GM18526 (cell line): Measurements from ENCODE around the gene CRY2.

Experiments used
- POLR2A ChIP-seq: IDR thresholded peaks from 3 replicates; pipeline ENCODE4 v1.6.1; 2011; ENCODE audit not compliant: insufficient read length; ENCODE audit errors: extremely low read depth

The CRY2 gene

DNA sequence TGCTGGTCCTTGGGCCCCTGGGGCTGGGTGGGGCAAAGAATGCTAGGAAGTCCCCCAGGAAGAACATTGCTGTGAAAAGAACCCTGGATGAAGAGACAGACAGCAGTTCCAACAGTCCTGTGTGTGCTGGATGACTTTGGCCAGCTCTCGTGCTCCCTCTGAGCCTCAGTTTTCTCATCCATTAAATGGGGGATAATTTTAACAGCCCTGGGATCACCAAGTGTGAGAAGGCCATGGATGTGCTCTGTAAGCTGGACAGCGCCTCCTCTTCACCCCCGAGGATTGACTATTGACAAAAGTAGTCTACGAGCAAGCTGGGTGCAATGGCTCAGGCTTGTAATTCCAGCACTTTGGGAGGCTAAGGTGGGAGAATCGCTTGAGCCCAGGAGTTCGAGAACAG, 77.7 kb downstream of the CRY2 start:
- no peak for TF ChIP-seq POLR2A

DNA sequence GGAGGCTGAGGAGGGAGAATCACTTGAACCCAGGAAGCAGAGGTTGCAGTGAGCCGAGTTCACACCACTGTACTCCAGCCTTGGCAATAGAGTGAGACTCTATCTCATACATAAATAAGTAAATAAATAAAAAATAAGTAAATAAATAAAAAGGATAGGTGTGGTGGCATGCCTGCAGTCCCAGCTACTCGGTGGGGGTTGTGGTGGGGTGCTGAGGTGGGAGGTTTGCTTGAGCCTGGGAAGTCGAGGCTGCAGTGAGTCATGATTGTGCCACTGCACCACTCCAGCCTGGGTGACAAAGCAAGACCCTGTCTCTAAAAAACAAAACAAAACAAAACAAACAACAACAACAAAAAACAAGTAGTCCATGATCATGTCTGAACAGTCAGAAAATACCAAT, 78.3 kb downstream of the CRY2 start:
- no peak for TF ChIP-seq POLR2A

DNA sequence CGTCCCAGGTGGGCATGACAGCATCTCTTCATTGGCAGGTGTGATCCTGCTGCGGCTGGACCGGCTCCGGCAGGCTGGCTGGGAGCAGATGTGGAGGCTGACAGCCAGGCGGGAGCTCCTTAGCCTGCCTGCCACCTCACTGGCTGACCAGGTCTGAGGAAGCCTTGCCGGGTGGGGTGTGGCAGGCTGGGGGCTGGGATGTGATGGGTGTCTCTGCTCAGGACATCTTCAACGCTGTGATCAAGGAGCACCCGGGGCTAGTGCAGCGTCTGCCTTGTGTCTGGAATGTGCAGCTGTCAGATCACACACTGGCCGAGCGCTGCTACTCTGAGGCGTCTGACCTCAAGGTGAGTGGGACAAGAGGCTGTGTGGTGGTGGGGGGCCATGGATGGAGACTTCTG, 78.7 kb downstream of the CRY2 start:
- no peak for TF ChIP-seq POLR2A

DNA sequence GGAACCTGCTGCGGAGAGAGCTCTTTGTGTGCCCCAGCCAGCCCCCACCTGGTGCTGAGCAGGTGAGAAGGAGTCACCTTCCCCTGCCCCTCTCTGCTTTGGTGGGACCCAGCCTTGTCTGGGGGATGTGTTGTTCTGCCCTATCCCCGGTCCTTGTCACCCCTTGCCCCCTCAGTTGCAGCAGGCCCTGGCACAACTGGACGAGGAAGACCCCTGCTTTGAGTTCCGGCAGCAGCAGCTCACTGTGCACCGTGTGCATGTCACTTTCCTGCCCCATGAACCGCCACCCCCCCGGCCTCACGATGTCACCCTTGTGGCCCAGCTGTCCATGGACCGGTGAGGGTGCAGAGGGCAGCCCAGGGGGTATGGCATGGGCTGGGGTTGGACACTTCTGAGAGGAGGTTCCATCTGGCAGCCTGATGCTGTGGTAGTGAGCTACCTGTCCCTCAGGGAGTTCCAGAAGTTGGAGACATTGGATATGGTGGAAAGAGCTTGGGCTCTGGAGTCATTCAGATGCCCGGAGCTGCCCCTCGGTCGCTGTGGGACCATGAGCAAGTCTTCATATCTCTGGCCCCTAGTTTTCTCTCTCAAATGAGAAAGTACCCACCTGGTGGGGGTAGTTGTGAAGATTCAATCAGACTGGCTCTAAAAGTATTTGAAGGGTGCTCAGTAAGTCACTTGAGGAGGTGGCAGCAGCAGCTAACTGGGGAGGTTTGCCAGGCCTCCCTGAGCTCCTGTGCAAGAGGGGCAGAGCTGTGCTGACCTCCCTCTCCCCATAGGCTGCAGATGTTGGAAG, 79.5 kb downstream of the CRY2 start:
- no peak for TF ChIP-seq POLR2A

DNA sequence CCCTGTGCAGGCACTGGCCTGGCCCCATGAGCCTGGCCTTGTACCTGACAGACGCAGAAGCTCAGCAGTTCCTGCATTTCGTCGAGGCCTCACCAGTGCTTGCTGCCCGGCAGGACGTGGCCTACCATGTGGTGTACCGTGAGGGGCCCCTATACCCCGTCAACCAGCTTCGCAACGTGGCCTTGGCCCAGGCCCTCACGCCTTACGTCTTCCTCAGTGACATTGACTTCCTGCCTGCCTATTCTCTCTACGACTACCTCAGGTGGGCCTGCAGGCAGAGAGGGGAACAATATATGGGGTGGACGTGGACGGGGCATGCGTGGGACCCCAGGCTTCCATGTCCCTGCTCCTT, 80.0 kb downstream of the CRY2 start:
- TF ChIP-seq POLR2A, result no peak

DNA sequence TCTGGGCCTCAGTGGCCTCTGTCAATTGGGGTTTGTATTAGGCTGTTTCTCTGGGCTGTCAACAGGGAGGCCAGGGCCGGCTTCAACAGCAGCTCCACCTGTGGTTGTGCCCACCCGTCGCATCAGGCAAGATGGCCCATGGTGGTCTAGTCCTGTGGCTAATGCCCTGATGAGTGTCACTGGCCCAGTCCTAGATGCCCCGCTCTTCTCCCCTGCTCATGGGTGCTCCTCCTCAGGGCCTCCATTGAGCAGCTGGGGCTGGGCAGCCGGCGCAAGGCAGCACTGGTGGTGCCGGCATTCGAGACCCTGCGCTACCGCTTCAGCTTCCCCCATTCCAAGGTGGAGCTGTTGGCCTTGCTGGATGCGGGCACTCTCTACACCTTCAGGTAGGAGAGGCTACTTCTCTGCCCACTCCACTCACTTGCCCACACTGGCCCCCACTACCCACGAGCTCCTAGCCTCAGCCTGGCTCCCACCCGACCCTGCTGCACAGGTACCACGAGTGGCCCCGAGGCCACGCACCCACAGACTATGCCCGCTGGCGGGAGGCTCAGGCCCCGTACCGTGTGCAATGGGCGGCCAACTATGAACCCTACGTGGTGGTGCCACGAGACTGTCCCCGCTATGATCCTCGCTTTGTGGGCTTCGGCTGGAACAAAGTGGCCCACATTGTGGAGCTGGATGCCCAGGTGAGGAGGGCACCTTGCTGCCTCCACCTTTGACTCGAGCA, 80.6 kb downstream of the CRY2 start:
- no peak for TF ChIP-seq POLR2A

DNA sequence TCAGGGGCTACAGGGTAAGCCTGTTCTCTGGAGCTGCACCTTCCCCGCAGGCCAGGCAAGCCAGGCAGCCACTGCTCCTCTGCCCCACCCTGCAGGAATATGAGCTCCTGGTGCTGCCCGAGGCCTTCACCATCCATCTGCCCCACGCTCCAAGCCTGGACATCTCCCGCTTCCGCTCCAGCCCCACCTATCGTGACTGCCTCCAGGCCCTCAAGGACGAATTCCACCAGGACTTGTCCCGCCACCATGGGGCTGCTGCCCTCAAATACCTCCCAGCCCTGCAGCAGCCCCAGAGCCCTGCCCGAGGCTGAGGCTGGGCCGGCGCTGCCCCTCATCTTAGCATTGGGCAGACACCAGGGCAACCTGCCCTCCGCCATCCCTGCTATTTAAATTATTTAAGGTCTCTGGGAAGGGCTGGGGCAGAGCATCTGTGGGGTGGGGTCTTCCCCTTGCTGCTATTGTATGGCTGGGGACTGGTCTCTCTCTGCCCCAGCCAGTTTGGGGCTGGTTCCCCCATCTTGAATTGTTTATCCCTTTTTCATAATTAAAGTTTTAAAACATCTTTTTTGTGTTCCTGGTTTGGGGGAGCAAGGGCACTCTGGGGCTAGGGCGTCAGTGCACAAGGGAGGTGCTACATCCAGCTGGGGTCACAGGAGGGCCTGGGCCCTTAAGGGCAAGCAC, 81.4 kb downstream of the CRY2 start:
- no peak for TF ChIP-seq POLR2A

DNA sequence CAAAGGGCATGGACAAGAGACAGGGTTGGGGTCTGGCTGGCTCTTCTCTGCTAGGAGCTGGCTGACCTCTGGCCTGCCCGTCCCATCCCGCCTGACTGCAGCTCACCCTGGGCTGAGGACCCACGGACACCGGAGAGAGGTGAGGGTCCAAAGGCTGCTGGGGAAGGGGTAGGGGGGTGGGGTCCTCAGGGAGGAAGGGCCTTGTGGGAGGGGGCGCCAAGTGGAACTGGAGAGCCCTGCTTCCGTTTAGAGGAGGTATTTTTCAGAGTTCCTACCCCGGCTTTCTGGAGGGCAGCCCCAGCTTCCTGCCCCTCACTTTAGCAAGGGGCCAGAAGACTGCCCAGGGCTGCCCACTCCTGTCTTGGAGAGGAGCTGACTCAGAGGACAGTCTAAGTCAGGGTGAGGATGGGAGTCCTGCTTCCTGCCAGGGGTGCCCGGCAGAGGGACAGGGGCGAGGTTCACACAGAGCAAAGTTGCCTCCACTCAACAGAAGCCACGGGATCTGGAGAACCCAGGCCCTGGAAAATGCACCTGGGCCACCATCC, 82.3 kb downstream of the CRY2 start:
- no peak for TF ChIP-seq POLR2A

DNA sequence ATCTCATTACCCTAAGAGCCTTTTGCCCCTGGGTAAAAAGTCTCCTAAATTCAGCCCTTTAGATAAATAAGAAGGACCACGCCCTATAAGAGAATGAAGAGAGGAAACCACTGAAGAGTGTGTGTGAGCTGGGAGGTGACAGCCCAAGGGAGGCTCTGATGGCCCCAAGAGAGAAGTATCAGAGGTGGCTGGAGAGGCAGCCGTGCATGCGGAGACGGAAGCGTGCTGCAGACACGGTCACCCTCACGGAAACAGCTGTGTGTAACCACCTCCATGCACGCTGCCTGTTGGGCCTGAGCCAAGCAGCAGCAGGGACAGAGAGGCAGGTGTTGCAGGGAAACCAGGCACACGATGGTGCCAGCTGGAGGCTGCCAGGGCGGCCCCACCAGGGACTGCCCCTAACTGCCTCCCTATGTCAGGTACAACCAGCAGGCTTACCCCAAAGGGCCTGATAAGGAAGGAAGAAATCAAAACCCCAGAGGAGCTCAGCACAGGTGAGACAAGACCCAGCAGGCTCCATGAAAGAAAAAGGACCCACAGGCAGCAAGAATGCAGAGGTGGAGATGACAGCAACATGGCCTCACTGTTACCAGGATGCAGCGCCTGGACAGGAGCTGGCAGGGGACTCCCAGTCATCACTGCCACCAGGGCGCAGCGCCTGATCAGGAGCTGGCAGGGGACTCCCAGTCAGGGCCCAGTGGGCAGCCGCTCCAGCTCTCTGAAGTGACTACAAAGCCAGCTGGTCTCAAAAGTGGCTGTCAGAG, 82.9 kb downstream of the CRY2 start:
- TF ChIP-seq POLR2A, result no peak

DNA sequence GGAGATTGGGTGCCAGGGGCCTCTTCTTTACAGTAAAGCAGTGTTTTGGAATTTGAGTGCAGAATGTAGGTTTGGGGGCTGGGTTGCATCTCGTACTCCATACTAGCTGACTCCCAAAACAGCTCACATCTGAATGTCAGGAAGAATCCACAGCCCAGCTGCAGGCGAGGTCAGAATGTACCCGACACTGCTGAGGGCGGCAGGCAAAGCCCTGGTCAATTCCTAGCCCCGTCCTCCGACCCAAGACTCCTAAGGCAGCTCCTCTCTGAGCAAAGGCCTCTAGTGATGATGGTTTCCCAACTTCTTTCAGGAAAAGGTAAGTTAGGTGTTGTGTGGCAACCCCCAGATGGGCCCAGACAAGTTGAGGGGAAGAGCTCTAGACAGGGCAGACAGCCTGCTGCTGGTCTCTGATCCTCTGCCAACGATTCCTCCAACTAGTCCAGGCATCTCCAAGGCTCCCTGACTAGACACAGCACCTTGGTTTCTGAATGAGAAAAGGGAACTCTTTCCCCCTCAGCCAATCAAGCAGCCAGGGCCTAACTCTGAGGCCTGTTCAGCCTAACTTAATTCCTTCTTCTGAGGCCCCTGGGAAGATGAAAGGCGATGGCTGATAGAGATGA, 83.8 kb downstream of the CRY2 start:
- TF ChIP-seq POLR2A, result no peak

DNA sequence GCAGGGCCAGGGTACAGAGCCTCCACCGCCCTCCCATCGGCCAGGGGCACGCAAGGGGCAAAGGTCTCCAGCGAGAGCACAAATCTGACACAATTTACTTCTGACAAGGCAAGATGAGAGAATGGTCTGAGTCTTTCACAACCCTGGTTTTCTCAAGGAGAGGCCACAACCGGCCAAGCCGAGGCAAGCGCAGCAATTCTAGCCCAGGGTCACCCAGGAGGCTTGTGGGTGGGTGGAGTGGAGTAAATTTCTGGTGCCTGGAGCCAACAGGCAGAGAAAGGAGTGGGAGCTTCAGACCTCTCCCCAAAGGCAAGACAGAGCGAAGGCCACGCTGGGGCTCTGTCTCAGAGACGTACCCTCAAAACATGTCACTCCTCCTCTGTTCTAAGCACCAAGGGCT, 84.5 kb downstream of the CRY2 start:
- no peak for TF ChIP-seq POLR2A

DNA sequence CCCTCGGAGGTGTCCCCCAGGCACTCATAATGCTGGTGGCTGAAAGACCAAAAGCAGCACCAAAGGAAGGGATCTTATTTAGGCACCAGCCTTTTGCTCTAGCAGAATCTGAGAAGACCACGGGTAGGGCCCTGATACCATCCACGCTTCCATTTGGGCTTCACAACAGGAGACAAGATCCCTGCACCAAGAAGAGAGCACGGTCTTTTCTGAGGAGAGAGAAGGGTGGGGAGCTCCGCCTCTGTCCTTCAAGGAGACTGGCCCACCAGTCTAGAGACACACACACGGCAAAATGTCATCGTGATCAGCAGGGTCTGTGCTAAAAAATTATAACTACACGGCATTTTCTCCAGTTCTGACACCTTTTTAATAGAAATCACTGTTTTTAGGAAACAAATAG, 84.9 kb downstream of the CRY2 start:
- no peak for TF ChIP-seq POLR2A
